WERI-Rb-1 (cell line): ENCODE measurements around the gene PCIF1.
A peak's percentile ranks its signal among the peaks of the same experiment; 100 is the strongest.
"Not testable (repeated sequence)": the region's sequence is repeated elsewhere in the genome, so short reads cannot be mapped to it uniquely, and the experiment has no call there.

ENCODE experiments used
- DNase-seq: peaks from one replicate; pipeline ENCODE4 v3.0.0-alpha.2; 2020
- H3K27ac ChIP-seq: fragments of 250-450 bp; sonication (Bioruptor Pico); 2 replicates; pipeline ENCODE4 v1.5.1; 2020; ENCODE audit warnings: mild to moderate bottlenecking, moderate library complexity
- H3K27me3 ChIP-seq: fragments of 250-450 bp; sonication (Bioruptor Pico); 2 replicates; pipeline ENCODE4 v1.5.1; 2021; ENCODE audit warnings: mild to moderate bottlenecking, low read depth, moderate library complexity; ENCODE audit not compliant: insufficient read depth, severe bottlenecking
- H3K36me3 ChIP-seq: fragments of 250-450 bp; sonication (Bioruptor Pico); 2 replicates; pipeline ENCODE4 v1.5.1; 2020; ENCODE audit warnings: mild to moderate bottlenecking, moderate library complexity
- H3K4me3 ChIP-seq: 2 replicates; pipeline ENCODE4 v1.5.1; 2011; ENCODE audit warnings: low read depth, mild to moderate bottlenecking, control low read depth, low read length
- H3K9me3 ChIP-seq: fragments of 250-450 bp; sonication (Bioruptor Pico); 2 replicates; pipeline ENCODE4 v1.5.1; 2021; ENCODE audit warnings: mild to moderate bottlenecking, moderate library complexity; ENCODE audit not compliant: severe bottlenecking
- CTCF ChIP-seq: IDR thresholded peaks from 2 replicates; pipeline ENCODE4 v1.5.1; 2011; ENCODE audit warnings: low read depth, mild to moderate bottlenecking, control low read depth, inconsistent platforms, low read length

The PCIF1 gene

GRCh38 chr20:45976086-45976485 is 41.6 kb downstream of the PCIF1 start:
- H3K4me3 ChIP-seq: no peak overlapping the region
- TF ChIP-seq CTCF: no peak
- no peaks in the 10 kb centered on the region for H3K27me3 ChIP-seq
- no peak for DNase-seq
- peaks cover 4% of the 10 kb centered on the region for H3K36me3 ChIP-seq
- H3K9me3 ChIP-seq: no peaks in the 10 kb centered on the region
- H3K27ac ChIP-seq: no peak overlapping the region

DNA sequence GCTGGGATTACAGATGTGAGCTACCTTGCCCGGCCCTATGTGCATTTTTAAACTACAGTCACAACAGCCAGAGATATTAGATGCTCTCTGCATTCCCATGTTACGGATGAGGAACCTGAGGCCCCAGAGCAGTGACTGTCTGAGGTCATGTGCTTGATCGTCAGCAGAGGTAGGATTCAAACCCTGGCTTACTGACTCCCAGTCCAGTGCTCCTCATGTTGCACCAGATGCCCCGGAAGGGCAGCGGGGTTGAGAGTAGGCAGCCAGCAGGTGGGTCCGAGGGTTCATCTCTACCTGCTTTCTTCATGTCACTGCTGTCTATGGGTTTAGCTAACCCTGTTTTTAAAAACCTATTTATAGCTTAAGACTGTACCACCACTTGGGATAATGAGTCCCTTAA is 46.8 kb downstream of the PCIF1 start:
- Histone ChIP-seq H3K27ac (no peak overlapping the region), H3K9me3 (no peaks in the 10 kb centered on the region), H3K4me3 (no peak overlapping the region), H3K36me3 (no peaks in the 10 kb centered on the region), H3K27me3 (no peaks in the 10 kb centered on the region)
- no peak for DNase-seq
- no peak for TF ChIP-seq CTCF

GRCh38 chr20:45983279-45983743 is 48.8 kb downstream of the PCIF1 start:
- H3K36me3 ChIP-seq: no peaks in the 10 kb centered on the region
- H3K9me3 ChIP-seq: no peaks in the 10 kb centered on the region
- no peak for TF ChIP-seq CTCF
- no peak overlapping the region for H3K4me3 ChIP-seq
- H3K27ac ChIP-seq: no peak overlapping the region
- no peak for DNase-seq
- no peaks in the 10 kb centered on the region for H3K27me3 ChIP-seq

DNA sequence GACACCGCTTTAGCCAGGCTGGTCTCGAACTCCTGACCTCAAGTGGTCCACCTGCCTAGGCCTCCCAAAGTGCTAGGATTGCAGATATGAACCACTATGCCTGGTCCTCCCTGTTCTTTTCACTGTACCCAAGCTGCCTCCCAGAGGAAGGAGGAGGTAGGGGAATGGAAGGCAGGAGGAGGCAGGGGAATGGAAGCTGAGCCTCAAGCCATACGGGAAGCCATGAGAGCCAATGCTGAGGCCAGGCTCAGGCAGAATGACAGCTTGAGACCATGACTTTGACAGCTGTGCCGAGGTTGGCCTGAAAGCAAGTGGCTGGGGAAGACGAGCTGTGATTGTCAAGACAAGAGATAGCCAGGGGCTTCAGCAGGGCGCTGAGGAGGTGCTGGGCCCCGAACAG is 51.1 kb downstream of the PCIF1 start:
- TF ChIP-seq CTCF: peak; percentile 33; the same call in 1 of the 2 replicates
- Histone ChIP-seq H3K4me3 (no peak overlapping the region), H3K9me3 (no peaks in the 10 kb centered on the region), H3K27me3 (no peaks in the 10 kb centered on the region), H3K27ac (no peak overlapping the region), H3K36me3 (no peaks in the 10 kb centered on the region)
- DNase-seq: peak; percentile 54

- peak; percentile 88 for DNase-seq
- H3K4me3 ChIP-seq: no peak overlapping the region
- H3K36me3 ChIP-seq: no peaks in the 10 kb centered on the region
- TF ChIP-seq CTCF: peak; percentile 95
- no peak overlapping the region for H3K27ac ChIP-seq
- H3K9me3 ChIP-seq: no peaks in the 10 kb centered on the region
- H3K27me3 ChIP-seq: no peaks in the 10 kb centered on the region
These were observed 52.8 kb downstream of the PCIF1 start for GRCh38 chr20:45987108-45987780.

DNA sequence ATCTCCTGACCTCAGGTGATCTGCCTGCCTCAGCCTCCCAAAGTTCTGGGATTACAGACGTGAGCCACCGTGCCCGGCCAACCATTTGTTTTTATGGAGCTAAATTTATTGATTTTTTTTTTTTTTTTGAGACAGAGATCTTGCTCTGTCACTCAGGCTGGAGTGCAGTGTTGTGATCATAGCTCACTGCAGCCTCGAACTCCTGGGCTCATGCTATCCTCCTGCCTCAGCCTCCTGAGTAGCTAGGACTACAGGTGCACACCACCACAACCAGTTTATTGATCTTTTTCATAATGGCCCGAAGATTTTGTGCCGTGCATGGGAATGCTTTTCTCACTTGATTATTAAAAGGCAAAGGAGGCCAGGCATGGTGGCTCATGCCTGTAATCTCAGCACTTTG is 54.3 kb downstream of the PCIF1 start:
- not testable (repeated sequence) for H3K27me3 ChIP-seq, DNase-seq, H3K9me3 ChIP-seq, H3K36me3 ChIP-seq, H3K27ac ChIP-seq, H3K4me3 ChIP-seq
